Measurements from ENCODE around the gene RGL1. TPM values are rescaled to one million over a fixed set of nuclear protein-coding genes. Genes with fewer than 3 reads are reported as not detected.

RGL1 gene
- total RNA-seq, 1 donor from 2014 or later = 5.9 TPM

DNA sequence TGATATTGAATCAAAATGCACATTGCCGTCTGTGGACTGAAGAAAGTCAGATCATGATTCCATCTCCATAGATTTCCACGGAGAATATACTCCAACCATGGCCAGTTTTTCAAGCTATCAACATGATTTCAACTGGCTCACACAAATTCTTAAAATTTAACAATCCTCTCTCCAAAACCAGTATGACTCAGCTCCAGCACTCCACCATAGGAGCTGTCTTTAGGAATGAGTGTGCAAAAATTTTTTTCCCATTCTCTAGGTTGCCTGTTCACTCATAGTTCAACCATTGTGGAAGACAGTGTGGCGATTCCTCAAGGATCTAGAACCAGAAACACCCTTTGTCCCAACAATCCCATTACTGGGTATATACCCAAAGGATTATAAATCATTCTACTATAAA lies 40.8 kb downstream of the RGL1 start:
- Mint-ChIP-seq H3K27ac (no peak overlapping the region), H3K36me3 (ENCODE audit: insufficient read depth) (no peaks in the 10 kb centered on the region), H3K9me3 (ENCODE audit: low read depth) (no peaks in the 10 kb centered on the region), H3K4me3 (ENCODE audit: low read depth) (no peak overlapping the region), H3K4me1 (ENCODE audit: low read depth) (peaks cover 18% of the 10 kb centered on the region), H3K27me3 (no peaks in the 10 kb centered on the region)
- TF ChIP-seq, protein P1, sequence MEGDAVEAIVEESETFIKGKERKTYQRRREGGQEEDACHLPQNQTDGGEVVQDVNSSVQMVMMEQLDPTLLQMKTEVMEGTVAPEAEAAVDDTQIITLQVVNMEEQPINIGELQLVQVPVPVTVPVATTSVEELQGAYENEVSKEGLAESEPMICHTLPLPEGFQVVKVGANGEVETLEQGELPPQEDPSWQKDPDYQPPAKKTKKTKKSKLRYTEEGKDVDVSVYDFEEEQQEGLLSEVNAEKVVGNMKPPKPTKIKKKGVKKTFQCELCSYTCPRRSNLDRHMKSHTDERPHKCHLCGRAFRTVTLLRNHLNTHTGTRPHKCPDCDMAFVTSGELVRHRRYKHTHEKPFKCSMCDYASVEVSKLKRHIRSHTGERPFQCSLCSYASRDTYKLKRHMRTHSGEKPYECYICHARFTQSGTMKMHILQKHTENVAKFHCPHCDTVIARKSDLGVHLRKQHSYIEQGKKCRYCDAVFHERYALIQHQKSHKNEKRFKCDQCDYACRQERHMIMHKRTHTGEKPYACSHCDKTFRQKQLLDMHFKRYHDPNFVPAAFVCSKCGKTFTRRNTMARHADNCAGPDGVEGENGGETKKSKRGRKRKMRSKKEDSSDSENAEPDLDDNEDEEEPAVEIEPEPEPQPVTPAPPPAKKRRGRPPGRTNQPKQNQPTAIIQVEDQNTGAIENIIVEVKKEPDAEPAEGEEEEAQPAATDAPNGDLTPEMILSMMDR (IDR thresholded peaks at IDR 0.05; ENCODE audit: unreplicated experiment) = no peak
- DNase-seq (ENCODE audit: low spot score, unreplicated experiment) = no peak

DNA sequence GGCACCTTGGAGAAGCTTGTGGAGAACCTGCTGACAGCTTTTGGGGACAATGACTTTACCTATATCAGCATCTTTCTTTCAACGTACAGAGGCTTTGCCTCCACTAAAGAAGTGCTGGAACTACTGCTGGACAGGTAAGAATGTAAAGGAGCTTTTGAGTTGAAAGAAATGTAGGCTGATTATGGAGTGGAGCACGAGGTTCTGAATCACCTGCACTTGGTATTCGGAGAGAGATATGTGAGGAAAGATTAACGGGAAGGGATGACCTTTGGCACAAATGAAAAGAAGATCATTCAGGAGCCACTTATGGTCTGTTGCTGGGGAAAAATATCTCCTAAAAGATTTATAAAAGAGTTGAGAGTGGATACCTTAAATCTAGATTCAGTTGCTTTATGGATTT lies 42.7 kb downstream of the RGL1 start:
- no peak for DNase-seq (ENCODE audit: low spot score, unreplicated experiment)
- Mint-ChIP-seq H3K36me3 (ENCODE audit: insufficient read depth) (no peaks in the 10 kb centered on the region), H3K27me3 (no peaks in the 10 kb centered on the region), H3K27ac (no peak overlapping the region), H3K9me3 (ENCODE audit: low read depth) (no peaks in the 10 kb centered on the region), H3K4me3 (ENCODE audit: low read depth) (no peak overlapping the region), H3K4me1 (ENCODE audit: low read depth) (peaks cover 12% of the 10 kb centered on the region)
- TF ChIP-seq, protein P1 (IDR thresholded peaks at IDR 0.05; ENCODE audit: unreplicated experiment) = no peak

DNA sequence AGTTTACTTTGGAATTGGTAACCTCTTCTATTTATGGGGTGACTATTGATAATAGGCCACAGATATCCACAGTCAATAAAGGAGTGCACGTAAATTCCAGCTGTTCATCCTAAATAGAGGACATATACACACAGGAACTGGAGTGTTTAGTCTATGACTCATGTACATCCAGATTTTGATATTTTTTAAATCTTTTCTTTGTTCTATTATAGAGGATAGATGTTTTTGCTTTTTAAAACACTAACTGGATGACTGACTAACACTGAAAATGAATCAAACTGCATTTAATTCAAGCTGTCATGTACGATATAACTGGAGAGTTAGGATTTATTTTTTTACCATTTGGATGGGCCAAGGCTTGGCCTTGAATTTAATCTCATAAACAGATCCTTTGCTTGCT lies 45.9 kb downstream of the RGL1 start:
- no peaks in the 10 kb centered on the region for H3K36me3 Mint-ChIP-seq (ENCODE audit: insufficient read depth)
- H3K27ac Mint-ChIP-seq = no peak overlapping the region
- no peaks in the 10 kb centered on the region for H3K27me3 Mint-ChIP-seq
- H3K4me3 Mint-ChIP-seq (ENCODE audit: low read depth) = no peak overlapping the region
- DNase-seq (ENCODE audit: low spot score, unreplicated experiment) = no peak
- H3K9me3 Mint-ChIP-seq (ENCODE audit: low read depth) = no peaks in the 10 kb centered on the region
- H3K4me1 Mint-ChIP-seq (ENCODE audit: low read depth) = no peaks in the 10 kb centered on the region
- TF ChIP-seq, protein P1 (IDR thresholded peaks at IDR 0.05; ENCODE audit: unreplicated experiment) = no peak

DNA sequence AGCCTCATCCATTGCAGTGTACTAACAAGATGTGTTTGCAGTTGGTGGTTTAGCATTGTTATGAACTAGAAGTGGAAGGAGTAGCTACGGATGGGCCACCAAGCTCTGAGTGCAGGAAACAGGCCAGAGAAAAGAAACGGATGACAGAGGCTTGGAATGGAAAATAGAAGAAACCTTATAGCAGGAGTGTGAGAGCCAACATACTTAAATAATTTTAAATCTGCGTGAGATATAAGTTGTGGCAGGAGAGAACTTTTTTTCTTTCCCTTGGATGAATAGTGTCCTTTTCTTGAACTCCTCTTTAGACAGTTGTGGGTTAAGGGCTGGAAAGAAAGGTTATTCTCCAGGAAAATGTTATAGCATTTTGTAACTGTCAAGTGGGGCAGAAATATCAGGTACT lies 54.2 kb downstream of the RGL1 start:
- TF ChIP-seq, protein P1 (IDR thresholded peaks at IDR 0.05; ENCODE audit: unreplicated experiment) = no peak
- Mint-ChIP-seq H3K27me3 (no peaks in the 10 kb centered on the region), H3K27ac (no peak overlapping the region), H3K9me3 (ENCODE audit: low read depth) (no peaks in the 10 kb centered on the region), H3K4me3 (ENCODE audit: low read depth) (no peak overlapping the region), H3K36me3 (ENCODE audit: insufficient read depth) (peaks cover 1% of the 10 kb centered on the region), H3K4me1 (ENCODE audit: low read depth) (peaks cover 1% of the 10 kb centered on the region)
- DNase-seq (ENCODE audit: low spot score, unreplicated experiment) = no peak

DNA sequence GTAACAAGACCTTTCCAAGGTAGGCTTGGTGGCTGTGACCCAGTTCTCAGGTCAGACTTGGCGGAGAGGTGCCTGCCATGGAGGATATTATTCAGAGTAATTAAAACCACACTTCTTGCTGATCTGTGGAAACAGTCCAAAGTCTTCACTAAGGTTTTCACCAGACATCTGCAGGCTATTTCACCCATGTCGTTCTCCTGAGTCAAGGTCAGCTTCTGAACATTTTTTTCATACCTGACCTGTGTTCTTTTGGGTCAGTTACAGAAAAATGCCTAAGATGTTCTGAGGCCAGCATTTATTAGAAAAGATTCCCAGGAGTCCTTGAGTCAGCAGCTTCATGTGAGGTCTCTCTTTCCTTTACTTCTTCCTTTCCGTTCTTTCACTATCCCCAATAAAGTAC lies 54.9 kb downstream of the RGL1 start:
- Mint-ChIP-seq H3K36me3 (ENCODE audit: insufficient read depth) (peaks cover 1% of the 10 kb centered on the region), H3K27me3 (no peaks in the 10 kb centered on the region), H3K4me1 (ENCODE audit: low read depth) (peaks cover 1% of the 10 kb centered on the region), H3K27ac (no peak overlapping the region), H3K4me3 (ENCODE audit: low read depth) (no peak overlapping the region), H3K9me3 (ENCODE audit: low read depth) (no peaks in the 10 kb centered on the region)
- TF ChIP-seq, protein P1 (IDR thresholded peaks at IDR 0.05; ENCODE audit: unreplicated experiment) = no peak
- no peak for DNase-seq (ENCODE audit: low spot score, unreplicated experiment)
